Neuron (in vitro differentiated cells): Measurements from ENCODE around the gene TOR4A.

ENCODE experiments used
- H2AFZ ChIP-seq: one replicate; pipeline ENCODE4 v1.6.1; 2013; ENCODE audit warnings: low read depth, mild to moderate bottlenecking, inconsistent platforms, low read length, moderate library complexity
- H3K27me3 ChIP-seq: one replicate; pipeline ENCODE4 v1.6.1; 2013; ENCODE audit warnings: low read length; ENCODE audit not compliant: insufficient read depth
- H3K36me3 ChIP-seq: one replicate; pipeline ENCODE4 v1.6.1; 2013; ENCODE audit warnings: low read length; ENCODE audit not compliant: insufficient read depth
- H3K4me1 ChIP-seq: one replicate; pipeline ENCODE4 v1.6.1; 2013; ENCODE audit warnings: low read length; ENCODE audit not compliant: insufficient read depth
- H3K4me3 ChIP-seq: 2 replicates; pipeline ENCODE4 v1.5.1; 2013; ENCODE audit warnings: mild to moderate bottlenecking, low read length, moderate library complexity
- H3K9me3 ChIP-seq: one replicate; pipeline ENCODE4 v1.6.1; 2013; ENCODE audit warnings: low read length

The TOR4A gene

GRCh38 chr9:137317718-137318511, 40.4 kb downstream of the TOR4A start:
- Histone ChIP-seq H3K27me3 (no peaks in the 10 kb centered on the region), H2AFZ (no peak overlapping the region), H3K9me3 (no peaks in the 10 kb centered on the region), H3K4me1 (peaks cover 43% of the 10 kb centered on the region), H3K36me3 (no peaks in the 10 kb centered on the region), H3K4me3 (no peak overlapping the region)

- no peaks in the 10 kb centered on the region for H3K36me3 ChIP-seq
- H3K27me3 ChIP-seq: no peaks in the 10 kb centered on the region
- H3K4me1 ChIP-seq: peaks cover 38% of the 10 kb centered on the region
- no peaks in the 10 kb centered on the region for H3K9me3 ChIP-seq
- no peak overlapping the region for H3K4me3 ChIP-seq
- H2AFZ ChIP-seq: no peak overlapping the region
These were observed 41.1 kb downstream of the TOR4A start for GRCh38 chr9:137318602-137319001.

DNA sequence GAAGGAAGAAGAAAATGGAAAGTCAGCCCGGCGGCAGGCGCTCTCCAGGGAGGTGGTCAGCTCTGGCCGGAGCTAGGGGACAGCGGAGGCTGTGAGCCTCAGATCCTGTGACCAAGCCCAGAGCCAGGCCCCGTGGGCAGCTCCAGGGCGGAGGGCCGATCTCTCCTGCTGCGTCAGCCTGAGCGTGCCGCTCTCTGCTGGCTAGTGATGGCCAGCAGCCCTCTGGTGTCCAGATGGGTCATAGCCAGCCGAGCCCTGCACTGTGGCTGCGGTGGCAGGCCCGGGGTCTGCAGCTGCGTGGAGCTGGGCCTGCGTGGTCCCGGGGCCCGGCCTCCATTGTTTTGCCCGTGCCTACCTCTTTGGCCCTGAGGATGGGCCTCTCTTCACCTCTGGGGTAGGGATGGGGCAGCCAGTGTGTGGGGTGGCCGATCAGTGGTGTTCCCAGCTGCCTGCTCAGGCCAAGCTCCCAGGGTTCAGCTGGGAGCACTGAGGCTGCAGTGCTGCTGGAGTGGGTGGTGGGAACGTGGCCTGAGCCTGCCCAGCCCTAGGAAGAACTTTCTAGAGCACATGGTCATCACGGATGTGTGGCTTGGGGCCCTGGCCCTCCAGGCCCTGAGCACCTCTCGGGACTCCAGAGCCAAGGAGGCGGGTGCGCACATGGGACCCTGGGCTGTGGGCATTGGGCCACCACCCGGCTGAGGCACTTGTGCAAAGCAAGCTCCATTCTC, 41.6 kb downstream of the TOR4A start:
- no peaks in the 10 kb centered on the region for H3K36me3 ChIP-seq
- H3K4me3 ChIP-seq: no peak overlapping the region
- H2AFZ ChIP-seq: no peak overlapping the region
- H3K9me3 ChIP-seq: no peaks in the 10 kb centered on the region
- H3K27me3 ChIP-seq: no peaks in the 10 kb centered on the region
- peaks cover 32% of the 10 kb centered on the region for H3K4me1 ChIP-seq

DNA sequence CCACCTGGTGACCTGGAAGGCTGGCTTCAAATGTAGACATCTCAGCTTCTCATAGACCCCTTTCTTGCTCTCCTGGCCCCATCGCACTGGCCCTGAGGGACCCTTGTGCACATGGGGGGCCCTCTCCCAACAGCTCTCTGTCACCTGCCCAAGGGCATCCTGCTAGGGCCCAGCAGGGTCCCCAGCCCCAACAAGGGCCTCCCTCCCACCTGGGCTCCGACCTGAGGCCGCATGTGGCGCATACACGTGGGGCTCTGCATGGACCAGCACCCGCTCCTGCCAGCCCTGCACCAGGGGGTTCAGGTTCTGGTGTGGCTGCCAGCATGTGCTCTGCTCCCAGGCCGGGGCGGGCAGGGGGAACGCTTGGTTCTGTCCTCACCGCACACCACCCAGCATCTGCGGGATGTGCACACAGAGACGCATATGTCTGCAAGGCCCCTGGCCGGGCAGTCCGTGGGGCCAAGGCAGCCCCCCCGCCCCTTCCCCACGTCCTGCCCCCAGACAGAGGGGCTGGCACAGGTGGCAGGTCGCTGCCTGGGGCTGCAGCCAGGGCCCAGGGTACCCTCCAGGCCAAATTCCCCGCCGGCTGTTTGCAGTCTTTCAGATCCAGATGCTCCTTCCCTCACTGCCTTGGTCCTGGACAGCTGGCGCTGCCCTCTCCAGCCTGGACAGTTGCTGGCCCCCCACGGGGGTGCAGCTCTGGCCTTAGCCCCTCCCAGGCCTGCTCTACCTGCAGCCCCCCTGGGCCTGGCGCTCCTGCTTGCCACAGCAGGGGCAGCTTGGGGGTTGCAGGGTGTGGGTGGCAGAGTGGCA, 42.4 kb downstream of the TOR4A start:
- peaks cover 26% of the 10 kb centered on the region for H3K4me1 ChIP-seq
- H3K36me3 ChIP-seq: no peaks in the 10 kb centered on the region
- H3K27me3 ChIP-seq: no peaks in the 10 kb centered on the region
- H3K9me3 ChIP-seq: no peaks in the 10 kb centered on the region
- H2AFZ ChIP-seq: no peak overlapping the region
- no peak overlapping the region for H3K4me3 ChIP-seq

- Histone ChIP-seq H3K9me3 (no peaks in the 10 kb centered on the region), H2AFZ (peak overlapping the region; percentile 72), H3K27me3 (no peaks in the 10 kb centered on the region), H3K36me3 (no peaks in the 10 kb centered on the region), H3K4me3 (peak overlapping the region; percentile 23), H3K4me1 (peaks cover 17% of the 10 kb centered on the region)
These were observed 43.2 kb downstream of the TOR4A start for GRCh38 chr9:137320555-137321384.

- Histone ChIP-seq H3K36me3 (no peaks in the 10 kb centered on the region), H3K4me1 (peaks cover 17% of the 10 kb centered on the region), H3K4me3 (no peak overlapping the region), H2AFZ (no peak overlapping the region), H3K27me3 (no peaks in the 10 kb centered on the region), H3K9me3 (peaks cover 1% of the 10 kb centered on the region)
These were observed 44.3 kb downstream of the TOR4A start for GRCh38 chr9:137321726-137322361.

GRCh38 chr9:137323531-137324331, 46.2 kb downstream of the TOR4A start:
- H2AFZ ChIP-seq: no peak overlapping the region
- H3K9me3 ChIP-seq: peaks cover 1% of the 10 kb centered on the region
- H3K4me3 ChIP-seq: no peak overlapping the region

DNA sequence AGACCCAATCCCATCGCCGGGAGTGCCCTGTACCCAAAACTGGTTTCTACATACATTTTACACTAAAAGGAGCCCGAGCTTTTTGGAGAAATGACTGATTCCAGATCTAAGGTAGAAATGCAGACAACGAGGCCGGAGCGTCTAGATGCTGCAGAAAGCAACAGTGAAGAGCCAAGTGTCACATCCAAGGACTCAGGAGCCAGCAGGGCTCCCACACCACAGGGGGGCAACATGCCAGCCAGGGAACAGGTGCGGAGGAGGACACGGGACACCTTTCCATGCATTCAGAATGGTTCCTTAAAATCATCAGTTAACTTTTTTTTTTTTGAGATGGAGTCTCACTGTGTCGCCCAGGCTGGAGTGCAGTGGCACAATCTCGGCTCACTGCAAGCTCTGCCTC, 47.6 kb downstream of the TOR4A start:
- Histone ChIP-seq H2AFZ (no peak overlapping the region), H3K27me3 (no peaks in the 10 kb centered on the region), H3K36me3 (no peaks in the 10 kb centered on the region), H3K9me3 (peaks cover 1% of the 10 kb centered on the region), H3K4me1 (peaks cover 12% of the 10 kb centered on the region), H3K4me3 (no peak overlapping the region)

More at GRCh38 chr9:137323531-137324331, 46.2 kb downstream of the TOR4A start:
- peaks cover 12% of the 10 kb centered on the region for H3K4me1 ChIP-seq
- no peaks in the 10 kb centered on the region for H3K36me3 ChIP-seq
- H3K27me3 ChIP-seq: no peaks in the 10 kb centered on the region

DNA sequence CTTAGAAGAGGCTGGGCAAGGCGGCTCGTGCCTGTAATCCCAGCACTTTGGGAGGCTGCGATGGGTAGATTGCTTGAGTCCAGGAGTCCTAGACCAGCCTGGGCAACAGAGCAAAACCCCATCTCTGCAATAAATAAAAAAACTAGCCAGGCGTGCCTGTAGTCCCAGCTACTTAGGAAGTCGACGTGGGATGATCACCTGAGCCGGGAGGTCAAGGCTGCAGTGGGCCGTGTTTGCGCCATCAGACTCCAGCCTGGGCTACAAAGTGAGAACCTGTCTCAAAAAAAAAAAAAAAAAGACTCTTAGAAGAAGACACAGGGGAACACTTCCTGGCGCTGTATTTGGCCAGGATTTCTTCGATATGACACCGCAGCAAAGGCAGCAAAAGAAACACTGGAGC, 48.3 kb downstream of the TOR4A start:
- Histone ChIP-seq H2AFZ (no peak overlapping the region), H3K27me3 (no peaks in the 10 kb centered on the region)

DNA sequence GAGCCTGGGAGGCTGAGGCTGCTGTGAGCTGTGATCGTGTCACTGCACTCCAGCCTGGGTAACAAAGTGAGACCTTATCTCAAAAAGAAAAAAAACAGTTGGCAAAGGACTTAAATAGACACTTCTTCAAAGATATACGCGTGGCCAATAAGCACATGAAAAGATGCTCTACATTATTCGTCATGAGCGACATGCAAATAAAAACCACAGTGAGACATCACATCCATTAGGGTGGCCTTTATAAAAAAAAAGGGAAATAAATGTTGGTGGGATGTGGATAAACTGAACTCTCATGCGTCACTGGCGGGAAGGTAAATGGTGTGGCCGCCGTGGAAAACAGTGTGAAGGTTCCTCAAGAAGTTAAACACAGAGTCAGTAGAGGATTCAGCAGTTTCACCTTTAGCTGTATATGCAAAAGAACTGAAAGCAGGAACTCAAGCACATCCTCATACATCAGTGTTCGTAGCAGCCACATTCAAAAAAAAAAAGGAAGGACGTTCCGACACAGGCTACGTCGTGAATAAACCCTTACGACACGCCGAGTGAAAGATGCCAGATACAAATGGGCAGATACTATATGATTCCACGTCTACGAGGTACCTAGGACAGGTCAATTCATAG, 49.0 kb downstream of the TOR4A start:
- Histone ChIP-seq H3K27me3 (no peaks in the 10 kb centered on the region), H3K4me1 (no peaks in the 10 kb centered on the region), H3K9me3 (peaks cover 1% of the 10 kb centered on the region), H3K4me3 (no peak overlapping the region), H3K36me3 (no peaks in the 10 kb centered on the region), H2AFZ (no peak overlapping the region)

More for the DNA sequence above, 48.3 kb downstream of the TOR4A start:
- Histone ChIP-seq H3K36me3 (no peaks in the 10 kb centered on the region), H3K4me3 (no peak overlapping the region), H3K9me3 (peaks cover 1% of the 10 kb centered on the region), H3K4me1 (peaks cover 5% of the 10 kb centered on the region)
